Suprapubic skin (tissue), 4 donors: ENCODE data around the gene GIT1.

Experiments
- CTCF ChIP-seq, 2 donors: fragments of 200-600 bp in 1 of 2; fragments of 450-650 bp in 1 of 2; sonication (generic) in 1 of 2; IDR thresholded peaks; one replicate each; pipeline ENCODE4 v1.5.1; 2016 to 2019; ENCODE audit warnings: antibody characterized with exemption in 2 of 2, mild to moderate bottlenecking in 1 of 2, moderate library complexity in 1 of 2
- EP300 ChIP-seq: sonication (generic); formaldehyde crosslinking; IDR thresholded peaks from one replicate; pipeline ENCODE4 v1.6.1; 2017; ENCODE audit warnings: antibody characterized with exemption
- POLR2A ChIP-seq, 2 donors: fragments of 450-650 bp; IDR thresholded peaks; one replicate each; pipeline ENCODE4 v1.6.1; 2017; ENCODE audit warnings: antibody characterized with exemption in 2 of 2, mild to moderate bottlenecking in 2 of 2, moderate library complexity in 2 of 2
- POLR2AphosphoS5 ChIP-seq, 3 donors: sonication (generic); formaldehyde crosslinking; IDR thresholded peaks; one replicate each; pipeline ENCODE4 v1.6.1; 2017; ENCODE audit warnings: antibody characterized with exemption in 3 of 3

GRCh38 chr17:29611351-29612093 is 22.1 kb upstream of the GIT1 start:
- TF ChIP-seq CTCF (IDR thresholded peaks at IDR 0.05) (no peak), POLR2AphosphoS5 (IDR thresholded peaks at IDR 0.05) (no peak), EP300 (no peak), POLR2A (IDR thresholded peaks at IDR 0.05) (no peak)
